ENCODE measurements around the gene PAPSS1.
"Not testable (repeated sequence)": the region's sequence is repeated elsewhere in the genome, so short reads cannot be mapped to it uniquely, and the experiment has no call there.

Gene PAPSS1

DNA sequence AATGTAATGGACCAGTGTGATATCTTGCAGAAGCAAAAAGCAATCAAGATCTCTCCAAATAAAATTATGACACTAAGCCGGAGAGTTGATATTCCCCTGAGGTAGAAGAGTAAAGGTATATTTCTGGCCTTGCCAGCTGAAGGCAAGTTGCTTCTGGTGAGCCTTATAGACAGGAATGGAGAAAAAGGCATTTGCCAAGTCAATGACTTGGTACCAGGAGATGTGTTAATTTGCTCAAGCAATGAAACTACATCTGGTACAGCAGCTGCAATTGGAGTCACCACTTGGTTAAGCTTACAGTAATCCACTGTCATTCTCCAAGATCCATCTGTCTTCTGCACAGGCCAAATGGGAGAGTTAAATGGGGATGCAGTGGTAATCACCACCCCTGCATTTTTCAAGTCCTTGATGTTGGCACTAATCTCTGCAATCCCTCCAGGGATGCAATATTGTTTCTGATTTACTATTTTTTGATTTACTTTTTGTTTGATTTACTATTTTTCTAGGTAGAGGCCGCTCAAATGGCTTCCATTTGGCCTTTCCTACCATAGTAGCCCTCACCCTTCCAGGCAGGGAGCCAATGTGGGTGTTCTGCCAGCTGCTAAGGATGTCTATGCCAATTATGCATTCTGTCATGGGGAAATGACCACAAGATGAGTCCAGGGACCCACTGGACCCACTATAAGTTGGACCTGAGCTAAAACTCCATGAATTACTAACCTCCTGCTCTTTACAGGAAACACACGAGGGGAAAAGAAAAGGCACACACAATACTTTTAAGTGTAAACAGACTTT is 6.3 kb upstream of the PAPSS1 start:
- not testable (repeated sequence) for DNase-seq (ENCODE audit: low spot score)

DNA sequence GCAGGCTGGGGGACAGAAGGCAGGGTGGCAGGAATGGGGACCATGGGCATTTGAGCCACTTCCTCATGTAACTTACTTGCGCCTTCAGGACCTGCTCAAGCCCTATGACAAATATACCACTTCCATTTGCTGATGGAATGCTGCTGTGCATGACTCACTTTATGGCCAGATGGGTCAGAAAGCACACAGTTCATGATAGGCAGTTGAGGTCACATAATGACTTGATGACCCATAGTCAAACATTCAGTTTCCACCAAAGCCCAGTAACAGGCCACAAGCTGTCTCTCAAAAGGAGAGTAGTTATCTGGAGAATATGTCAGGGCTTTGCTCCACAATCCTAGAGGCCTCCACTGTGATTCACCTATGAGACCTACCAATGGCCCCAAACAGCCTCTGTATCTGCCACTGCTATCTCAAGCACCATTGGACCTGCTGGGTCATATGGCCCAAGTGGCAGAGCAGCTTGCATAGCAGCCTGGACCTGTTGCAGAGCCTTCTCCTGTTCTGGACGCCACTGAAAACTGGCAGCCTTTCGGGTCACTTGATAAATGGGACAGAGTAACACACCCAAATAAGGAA is 5.3 kb upstream of the PAPSS1 start:
- peak; percentile 9 for DNase-seq (ENCODE audit: low spot score)

DNA sequence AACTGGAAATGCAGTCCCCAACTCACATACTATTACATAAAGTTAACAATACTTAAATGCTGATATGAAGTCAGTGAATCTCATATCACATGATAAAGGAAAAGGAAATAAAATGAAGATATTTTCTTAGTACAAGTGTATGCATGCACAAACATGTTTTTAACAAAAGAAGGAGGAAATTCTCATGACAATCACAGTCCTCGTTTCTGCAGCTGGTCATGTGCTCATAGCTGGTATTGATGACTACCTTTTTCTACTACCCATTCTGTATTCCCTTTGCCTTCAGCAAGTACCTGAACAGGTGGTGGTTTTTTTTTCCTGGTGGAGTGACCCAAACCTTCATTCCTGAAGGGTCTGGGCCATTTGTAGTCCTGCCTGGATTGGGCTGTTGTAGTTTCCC is 3.3 kb upstream of the PAPSS1 start:
- DNase-seq (ENCODE audit: low spot score) = not testable (repeated sequence)

DNA sequence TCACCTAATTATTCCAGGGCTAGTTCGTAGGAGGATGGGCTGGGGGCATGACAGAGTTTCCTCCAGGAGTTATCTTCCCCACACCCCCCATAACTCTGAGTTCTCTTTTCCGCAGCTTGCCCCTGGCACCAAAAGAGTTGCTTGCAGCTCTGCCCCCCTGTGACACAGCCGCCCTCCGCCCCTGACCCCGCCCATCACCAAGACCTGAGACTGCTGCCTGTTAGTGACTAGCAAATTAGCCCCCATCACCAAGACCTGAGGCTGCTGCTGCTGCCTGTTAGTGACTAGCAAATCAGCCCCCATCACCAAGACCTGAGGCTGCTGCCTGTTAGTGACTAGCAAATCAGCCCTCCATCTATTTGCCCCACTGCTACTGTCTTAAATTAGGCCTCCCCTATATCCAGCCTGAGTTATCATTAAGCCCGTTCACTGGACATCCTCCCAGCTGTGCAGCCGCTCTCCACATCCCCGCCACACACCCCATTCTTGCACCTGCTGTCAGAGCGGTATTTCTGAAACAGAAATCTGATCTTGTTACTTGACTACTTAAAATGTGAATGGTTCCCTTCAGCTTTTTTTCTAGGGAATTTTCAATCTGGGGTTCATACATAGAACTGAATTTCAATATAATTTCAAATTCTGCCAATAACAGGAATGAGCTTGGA is 1.5 kb upstream of the PAPSS1 start:
- DNase-seq (ENCODE audit: low spot score) = no peak

DNA sequence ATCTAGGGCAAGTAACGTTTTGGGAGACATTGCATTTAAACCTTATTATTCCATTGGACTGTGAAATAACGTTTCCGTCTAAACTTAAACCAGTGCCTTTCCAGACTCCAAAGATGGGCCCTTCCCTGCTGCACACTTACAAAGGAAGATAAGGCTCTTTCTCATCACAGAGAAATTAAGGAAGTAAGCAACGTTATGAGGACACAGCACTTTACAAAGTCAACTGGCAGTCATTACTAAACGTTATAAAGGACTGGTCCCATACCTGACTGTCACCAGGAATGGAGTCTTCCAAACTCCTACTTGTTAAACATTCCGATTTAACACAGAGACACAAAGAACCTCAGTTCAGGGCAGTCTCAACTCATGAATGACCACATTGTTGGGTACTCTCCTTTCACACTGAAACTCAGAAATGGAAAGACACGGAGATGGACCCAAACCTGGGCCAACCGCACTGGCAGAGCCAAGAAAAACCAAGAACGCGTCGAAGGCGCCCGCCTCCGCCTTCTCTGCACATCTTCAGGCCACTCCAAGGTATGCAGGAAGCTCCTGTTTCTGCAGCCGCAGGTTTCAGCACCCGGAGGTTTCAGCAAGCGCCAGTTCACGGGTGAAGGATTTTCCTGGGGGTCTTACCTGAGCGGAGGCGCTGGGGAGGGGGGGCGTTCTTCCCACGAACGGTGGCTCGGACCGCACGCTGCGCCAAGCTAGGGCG is 670 bp downstream of the PAPSS1 start:
- peak; percentile 36 for DNase-seq (ENCODE audit: low spot score)

DNA sequence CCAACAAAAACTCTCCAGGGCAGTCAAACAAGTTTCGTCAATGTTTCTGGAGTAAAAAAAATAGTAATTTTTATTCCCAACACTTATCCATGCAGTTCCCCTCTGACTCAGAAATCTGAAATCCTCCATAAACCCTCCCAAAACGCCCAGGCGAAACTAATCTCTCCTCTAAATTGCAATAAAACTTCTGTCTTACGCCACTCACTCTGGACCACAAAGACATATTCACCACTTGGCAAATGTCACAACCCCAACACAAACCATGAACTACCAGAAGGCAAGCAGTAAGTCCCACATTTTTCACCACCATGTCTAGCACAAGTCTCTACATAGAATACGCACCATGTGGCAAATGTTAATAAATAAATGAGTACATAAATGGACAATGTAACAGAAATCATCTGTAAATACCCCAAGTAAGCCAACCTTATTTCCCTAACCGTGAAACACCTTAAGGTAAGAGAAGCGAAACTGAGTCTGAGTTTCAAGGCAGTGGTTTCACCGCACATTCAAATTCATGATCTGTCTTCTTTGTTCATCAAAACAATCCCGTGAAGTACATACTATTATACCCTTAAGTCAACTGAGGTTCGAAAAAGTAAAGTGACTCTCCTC is 1.6 kb downstream of the PAPSS1 start:
- no peak for DNase-seq (ENCODE audit: low spot score)

DNA sequence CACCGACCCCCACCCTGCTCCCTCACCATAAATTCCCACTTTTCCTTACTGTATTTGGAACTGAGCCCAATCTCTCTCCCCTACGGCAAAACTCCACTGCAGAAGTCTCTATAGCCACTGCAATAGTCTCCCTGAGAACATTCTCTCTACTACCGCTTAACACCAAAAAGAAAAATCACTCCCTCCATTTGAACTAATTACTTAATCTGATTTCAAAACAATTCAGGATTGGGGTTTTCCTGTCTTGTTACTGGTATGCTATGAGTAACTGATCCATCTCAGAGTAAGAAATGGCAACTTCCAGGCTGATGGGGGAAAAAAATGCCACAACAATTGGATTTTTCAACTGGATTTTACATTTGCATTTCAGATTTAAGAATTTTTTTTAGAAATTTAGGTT is 5.8 kb downstream of the PAPSS1 start:
- no peak for DNase-seq (ENCODE audit: low spot score)

DNA sequence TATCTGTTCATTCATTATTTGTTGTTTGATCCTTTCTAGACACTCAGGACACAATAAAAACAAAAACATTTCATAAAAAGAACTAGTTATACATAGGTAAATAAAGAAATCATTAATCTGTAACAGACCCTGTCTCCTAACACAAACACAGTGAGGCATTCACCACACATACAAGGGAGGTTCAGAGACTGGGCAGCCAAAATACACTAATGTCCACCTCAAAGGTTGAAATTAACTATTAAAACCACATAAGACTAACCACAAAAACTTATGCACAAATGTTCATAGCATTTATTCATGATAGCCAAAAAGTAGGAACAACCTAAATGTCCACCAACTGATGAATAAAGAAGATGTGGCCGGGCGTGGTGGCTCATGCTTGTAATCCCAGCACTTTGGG is 7.8 kb downstream of the PAPSS1 start:
- no peak for DNase-seq (ENCODE audit: low spot score)

DNA sequence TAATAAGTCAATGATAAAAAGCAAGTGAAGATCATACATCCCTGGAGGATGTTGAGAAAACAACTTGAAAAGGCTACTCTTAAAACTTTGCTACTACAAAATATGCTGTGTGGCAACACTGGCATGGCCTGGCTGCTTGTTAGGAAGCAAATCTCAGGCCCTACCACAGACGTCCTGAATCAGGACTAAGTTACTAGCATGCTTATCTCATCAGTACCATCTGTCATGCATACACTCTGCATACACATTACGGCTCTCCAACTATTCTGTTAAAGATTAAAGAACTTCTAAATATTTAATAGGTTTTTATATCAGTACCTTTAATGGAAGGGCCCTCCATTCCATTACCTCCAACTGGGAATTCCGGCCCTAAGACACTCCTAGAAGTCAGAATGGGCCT is 8.2 kb downstream of the PAPSS1 start:
- DNase-seq (ENCODE audit: low spot score) = no peak

DNA sequence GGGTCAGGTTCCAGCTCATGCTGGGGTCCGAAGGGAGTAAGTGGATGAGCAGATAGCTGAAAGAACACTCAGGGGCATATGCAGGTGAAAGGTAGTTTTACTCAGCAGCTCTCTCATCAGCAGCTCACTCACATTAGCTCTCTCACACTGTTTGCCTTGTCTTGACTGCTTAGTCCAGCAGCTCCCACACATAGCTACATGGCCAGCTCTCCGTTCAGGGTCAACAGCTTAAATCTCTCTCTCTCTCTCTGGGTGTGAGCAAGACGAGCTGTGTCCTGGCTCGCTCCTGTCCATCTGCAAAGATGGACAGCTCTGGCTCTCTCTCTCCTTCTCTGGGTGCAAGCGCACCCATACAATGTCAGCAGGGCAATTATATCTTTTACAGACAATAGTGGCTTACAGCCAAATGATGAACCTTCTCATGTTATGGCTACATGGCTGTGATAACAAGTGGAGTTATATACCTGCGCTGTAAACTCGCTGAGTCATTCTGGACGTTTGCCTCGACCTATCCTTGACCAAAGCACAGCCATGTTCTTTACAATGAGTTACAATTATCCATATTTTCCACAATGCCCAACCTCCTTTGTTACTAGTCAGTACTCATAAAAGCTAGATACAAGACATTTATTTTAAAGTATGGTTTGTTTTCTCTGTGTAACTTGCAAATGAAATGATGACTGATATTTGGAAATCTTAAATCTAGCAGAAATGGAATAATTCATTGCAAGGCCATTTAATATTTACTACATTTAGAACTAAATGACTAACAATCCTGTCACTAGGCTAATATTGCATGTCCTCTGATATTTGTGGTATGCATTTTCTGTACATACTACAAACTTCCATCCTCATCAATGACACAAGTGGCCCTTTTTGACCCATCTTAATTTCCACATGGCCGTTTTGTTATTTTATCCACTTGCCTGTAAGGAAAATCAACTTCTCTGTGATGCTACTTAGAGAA is 9.3 kb downstream of the PAPSS1 start:
- DNase-seq (ENCODE audit: low spot score) = no peak

DNA sequence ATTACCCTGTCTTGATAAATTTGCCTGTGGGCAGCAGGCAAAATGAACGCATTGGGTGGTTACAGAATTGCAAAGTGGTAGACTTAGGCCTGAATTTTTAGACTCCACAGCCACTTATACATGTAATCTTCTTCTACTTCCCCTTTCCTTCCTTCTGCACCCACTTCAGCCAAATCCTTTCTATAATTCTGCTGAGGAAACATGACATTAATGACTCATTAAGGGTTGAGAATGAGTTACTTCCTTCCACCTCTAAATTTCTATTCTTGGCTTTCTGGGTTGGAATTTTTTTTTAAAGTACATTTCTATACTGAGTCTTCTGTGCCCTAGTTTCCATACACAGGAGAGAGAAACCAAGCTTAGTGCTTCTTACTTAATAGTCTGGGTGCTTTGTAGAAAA is 10.1 kb downstream of the PAPSS1 start:
- DNase-seq (ENCODE audit: low spot score) = no peak

DNA sequence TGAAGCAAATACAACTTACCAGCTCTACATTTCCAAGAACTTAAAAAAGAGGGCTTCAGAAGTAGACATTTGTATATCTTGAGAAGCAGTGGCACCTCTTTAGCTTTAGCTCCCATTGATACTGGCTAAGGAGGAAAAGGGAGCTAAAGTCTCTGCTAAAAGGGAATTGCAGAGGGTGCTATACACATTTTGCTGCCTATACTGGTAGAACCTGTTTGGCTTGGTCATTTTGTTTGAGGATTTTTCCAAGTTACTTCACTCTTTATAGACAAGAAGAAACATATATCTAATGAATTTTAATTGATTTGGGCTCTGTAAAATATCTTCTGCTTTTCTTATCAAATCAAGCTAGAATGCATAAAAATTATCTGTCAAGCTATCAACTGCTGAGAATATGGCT is 11.8 kb downstream of the PAPSS1 start:
- no peak for DNase-seq (ENCODE audit: low spot score)

DNA sequence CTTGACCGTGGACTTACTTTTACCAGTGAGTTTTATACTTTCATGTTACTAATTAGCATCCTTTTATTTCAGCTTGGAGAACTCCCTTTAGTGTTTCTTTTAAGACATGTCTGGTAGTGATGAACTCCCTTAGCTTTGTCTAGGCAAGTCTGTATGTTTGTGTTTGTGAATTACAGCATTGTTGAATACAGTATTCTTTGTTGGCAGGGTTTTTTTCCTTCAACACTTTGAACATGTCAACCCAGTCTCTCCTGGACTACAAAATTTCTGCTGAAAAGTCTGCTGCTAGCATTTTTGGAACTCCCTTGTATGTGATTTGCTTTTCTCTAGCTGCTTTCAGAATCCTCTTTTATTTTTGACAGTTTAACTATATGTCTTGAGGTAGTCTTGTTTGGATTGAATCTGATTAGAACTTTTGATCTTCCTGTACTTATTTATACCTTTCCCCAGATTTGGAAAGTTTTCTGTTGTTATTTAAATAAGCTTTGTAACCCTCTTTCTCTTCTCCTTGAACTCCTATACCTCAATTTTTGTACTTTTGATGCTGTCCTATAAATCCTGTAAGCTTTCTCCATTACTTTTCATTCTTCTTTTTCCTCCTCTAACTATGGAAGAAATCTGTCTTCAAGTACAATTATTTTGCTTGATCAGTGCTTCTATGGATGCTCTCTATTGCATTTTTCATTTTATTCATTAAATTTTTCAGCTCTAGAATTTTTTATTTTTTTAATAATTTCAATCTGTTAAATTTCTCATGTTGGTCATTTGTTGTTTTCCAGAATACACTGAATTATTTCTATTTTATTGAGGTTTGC is 14.1 kb downstream of the PAPSS1 start:
- no peak for DNase-seq (ENCODE audit: low spot score)

DNA sequence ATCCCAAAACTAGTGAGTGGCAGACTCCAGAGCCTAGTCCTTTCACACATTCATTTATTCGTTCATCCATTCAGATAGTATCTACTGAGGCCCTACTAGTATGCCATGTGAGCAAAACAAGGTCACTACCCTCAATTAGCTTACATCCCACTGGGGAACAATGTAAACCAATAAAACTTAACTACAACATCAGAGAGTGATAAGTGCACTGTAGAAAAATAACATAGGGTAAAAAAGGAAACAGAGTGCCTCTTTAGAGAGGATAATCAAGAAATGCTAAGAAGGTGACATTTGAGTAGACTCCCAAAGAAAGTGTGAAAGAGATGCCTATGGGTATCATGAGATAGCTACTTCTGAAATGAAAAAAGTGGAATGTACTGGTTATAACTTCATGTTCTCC is 18.5 kb downstream of the PAPSS1 start:
- no peak for DNase-seq (ENCODE audit: low spot score)

DNA sequence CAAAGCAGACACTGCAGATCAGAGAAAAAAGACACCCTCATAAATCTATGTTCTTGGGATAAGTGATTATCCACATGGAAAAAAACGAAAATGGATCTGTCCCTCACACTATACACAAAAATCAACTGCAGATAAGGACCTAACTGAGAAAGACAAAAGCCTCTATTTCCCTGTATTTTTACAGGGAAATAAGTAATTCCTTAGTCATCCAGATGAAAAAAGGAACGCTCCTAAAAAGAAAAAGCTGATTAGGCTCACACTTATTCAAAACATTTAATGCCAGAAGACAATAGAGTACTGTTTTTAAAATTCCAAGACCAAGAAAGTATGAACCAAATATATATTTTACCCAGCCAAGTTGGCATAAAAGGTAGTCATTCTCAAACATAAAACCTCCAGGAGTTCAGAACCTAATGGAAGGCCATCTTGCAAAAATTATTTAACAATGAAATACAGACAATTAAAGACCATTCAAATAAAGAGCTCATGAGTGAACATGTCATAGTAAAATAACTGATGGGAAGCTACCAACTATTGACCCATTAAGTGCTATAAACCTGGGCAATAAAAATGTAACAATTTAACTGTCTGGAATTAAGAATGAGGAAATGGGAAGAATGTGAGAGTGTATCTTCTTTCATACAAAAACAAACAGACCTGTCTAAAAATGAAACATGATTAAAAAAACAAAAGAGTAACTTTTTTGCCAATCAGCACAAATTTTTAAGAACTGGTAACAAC is 20.4 kb downstream of the PAPSS1 start:
- DNase-seq (ENCODE audit: low spot score) = no peak

DNA sequence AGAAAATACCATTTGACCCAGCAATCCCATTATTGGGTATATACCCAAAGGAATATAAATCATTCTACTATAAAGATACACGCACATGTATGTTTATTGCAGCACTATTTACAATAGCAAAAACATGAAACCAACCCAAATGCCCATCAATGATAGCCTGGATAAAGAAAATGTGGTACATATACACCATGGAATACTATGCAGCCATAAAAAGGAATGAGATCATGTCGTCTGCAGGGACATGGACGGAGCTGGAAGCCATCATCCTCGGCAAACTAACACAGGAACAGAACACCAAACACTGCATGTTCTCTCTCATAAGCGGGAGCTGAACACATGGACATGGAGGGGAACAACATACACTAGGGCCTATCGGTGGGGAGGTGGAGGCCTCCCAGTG is 23.8 kb downstream of the PAPSS1 start:
- not testable (repeated sequence) for DNase-seq (ENCODE audit: low spot score)

DNA sequence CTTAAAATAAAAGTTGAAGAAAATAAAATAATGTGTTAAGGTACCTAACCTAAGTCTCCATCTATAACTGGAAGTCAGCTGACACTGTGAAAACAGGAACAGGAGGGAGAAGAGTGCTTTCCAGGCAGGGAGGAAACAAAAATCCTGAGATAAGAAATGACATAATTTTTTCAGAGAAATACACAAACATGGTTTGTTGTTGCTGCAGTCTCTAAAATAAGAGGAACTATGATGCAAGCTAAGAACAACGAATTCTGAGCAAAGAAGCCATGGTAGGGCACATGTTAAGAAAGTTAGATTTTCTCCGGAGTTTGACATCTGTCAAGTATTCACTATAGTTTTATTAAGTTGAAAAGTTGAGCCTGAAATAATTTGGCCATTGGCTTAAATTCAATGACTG is 26.9 kb downstream of the PAPSS1 start:
- DNase-seq (ENCODE audit: low spot score) = no peak

DNA sequence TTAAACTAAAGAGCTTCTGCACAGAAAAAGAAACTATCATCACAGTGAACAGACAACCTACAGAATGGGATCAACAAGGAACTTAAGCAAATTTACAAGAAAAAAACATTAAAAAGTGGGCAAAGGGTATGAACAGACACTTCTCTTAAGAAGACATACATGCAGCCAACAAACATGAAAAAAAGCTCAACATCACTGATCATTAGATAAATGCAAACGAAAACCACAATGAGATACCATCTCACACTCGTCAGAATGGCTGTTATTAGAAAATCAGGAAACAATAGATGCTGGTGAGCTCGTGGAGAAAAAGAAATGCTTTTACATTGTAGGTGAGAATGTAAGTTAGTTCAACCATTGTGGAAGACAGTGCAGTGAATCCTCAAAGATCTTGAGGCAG is 27.8 kb downstream of the PAPSS1 start:
- no peak for DNase-seq (ENCODE audit: low spot score)

DNA sequence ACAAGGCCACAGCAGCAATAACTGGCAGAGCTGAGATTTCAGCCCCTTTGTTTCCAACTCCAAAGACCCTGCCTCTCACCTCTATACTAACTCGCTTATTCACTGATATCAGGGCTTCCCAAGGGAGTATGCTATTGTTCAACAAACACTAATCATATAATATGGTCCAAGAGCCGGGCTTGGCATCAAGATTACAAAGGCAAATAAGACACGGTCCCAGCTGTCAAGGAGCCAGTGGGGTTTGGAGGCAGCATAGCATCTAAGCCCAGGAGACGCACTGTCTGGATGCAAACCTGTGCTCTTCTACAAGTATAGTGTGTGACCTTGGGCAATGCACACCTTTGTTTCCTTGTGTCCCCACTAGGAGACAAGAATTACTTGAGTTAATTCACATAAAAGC is 28.7 kb downstream of the PAPSS1 start:
- no peak for DNase-seq (ENCODE audit: low spot score)

Data from LoVo (cell line).